HepG2 (cell line): Measurements from ENCODE around the gene CCDC85C.

Source experiments
- GABPB1 ChIP-seq: IDR thresholded peaks from 2 replicates; pipeline ENCODE4 v1.6.1; 2016; ENCODE audit warnings: mild to moderate bottlenecking, missing genetic modification reagents, moderate library complexity, missing compliant biosample characterization
- JUND ChIP-seq: sonication (generic); formaldehyde crosslinking; IDR thresholded peaks from 2 replicates; pipeline ENCODE4 v1.8.0; 2022; ENCODE audit warnings: mild to moderate bottlenecking, missing genetic modification reagents
- KDM5A ChIP-seq: fragments of 200-600 bp; sonication (generic); IDR thresholded peaks from 2 replicates; pipeline ENCODE4 v1.7.0; 2018; ENCODE audit warnings: antibody characterized with exemption, mild to moderate bottlenecking, low read length, borderline replicate concordance
- NFIC ChIP-seq: IDR thresholded peaks from 2 replicates; pipeline ENCODE4 v1.6.1; 2012; ENCODE audit warnings: mild to moderate bottlenecking, low read length, inconsistent platforms
- SIN3A ChIP-seq: IDR thresholded peaks from 2 replicates; pipeline ENCODE4 v1.6.1; 2011; ENCODE audit warnings: low read depth, mild to moderate bottlenecking, control low read depth, low read length, borderline replicate concordance
- SKI ChIP-seq: fragments of 450-650 bp; IDR thresholded peaks from one replicate; pipeline ENCODE4 v1.6.1; 2018; ENCODE audit warnings: mild to moderate bottlenecking; ENCODE audit not compliant: partially characterized antibody
- ZNF605 ChIP-seq: sonication (generic); formaldehyde crosslinking; IDR thresholded peaks from 2 replicates; pipeline ENCODE4 v1.8.0; 2022; ENCODE audit warnings: mild to moderate bottlenecking, missing genetic modification reagents
- ZNF782 ChIP-seq: sonication (generic); formaldehyde crosslinking; IDR thresholded peaks from 2 replicates; pipeline ENCODE4 v1.4.0; 2020; ENCODE audit warnings: missing genetic modification reagents, mild to moderate bottlenecking, borderline replicate concordance
- TF ChIP-seq, protein P1 (sequence below): sonication (generic); formaldehyde crosslinking; IDR thresholded peaks from 2 replicates; pipeline ENCODE4 v1.5.0; 2020; ENCODE audit warnings: mild to moderate bottlenecking, missing genetic modification reagents, borderline replicate concordance
- TF ChIP-seq, protein P2 (sequence below): sonication (generic); formaldehyde crosslinking; IDR thresholded peaks from 2 replicates; pipeline ENCODE4 v1.5.0; 2020; ENCODE audit warnings: mild to moderate bottlenecking, missing genetic modification reagents
- TF ChIP-seq, protein P3 (sequence below): sonication (generic); formaldehyde crosslinking; IDR thresholded peaks from 2 replicates; pipeline ENCODE4 v1.5.1; 2020; ENCODE audit warnings: missing genetic modification reagents, mild to moderate bottlenecking, borderline replicate concordance

GRCh38 chr14:99548871-99549515 lies 55.0 kb downstream of the CCDC85C start:
- TF ChIP-seq ZNF605 = no peak
- no peak for TF ChIP-seq GABPB1 (CRISPR knock-in tag)
- no peak for TF ChIP-seq SKI
- TF ChIP-seq ZNF782 (CRISPR knock-in tag) = no peak
- TF ChIP-seq JUND (CRISPR knock-in tag) = no peak
- TF ChIP-seq SIN3A = no peak
- no peak for TF ChIP-seq KDM5A
- TF ChIP-seq, protein P1, sequence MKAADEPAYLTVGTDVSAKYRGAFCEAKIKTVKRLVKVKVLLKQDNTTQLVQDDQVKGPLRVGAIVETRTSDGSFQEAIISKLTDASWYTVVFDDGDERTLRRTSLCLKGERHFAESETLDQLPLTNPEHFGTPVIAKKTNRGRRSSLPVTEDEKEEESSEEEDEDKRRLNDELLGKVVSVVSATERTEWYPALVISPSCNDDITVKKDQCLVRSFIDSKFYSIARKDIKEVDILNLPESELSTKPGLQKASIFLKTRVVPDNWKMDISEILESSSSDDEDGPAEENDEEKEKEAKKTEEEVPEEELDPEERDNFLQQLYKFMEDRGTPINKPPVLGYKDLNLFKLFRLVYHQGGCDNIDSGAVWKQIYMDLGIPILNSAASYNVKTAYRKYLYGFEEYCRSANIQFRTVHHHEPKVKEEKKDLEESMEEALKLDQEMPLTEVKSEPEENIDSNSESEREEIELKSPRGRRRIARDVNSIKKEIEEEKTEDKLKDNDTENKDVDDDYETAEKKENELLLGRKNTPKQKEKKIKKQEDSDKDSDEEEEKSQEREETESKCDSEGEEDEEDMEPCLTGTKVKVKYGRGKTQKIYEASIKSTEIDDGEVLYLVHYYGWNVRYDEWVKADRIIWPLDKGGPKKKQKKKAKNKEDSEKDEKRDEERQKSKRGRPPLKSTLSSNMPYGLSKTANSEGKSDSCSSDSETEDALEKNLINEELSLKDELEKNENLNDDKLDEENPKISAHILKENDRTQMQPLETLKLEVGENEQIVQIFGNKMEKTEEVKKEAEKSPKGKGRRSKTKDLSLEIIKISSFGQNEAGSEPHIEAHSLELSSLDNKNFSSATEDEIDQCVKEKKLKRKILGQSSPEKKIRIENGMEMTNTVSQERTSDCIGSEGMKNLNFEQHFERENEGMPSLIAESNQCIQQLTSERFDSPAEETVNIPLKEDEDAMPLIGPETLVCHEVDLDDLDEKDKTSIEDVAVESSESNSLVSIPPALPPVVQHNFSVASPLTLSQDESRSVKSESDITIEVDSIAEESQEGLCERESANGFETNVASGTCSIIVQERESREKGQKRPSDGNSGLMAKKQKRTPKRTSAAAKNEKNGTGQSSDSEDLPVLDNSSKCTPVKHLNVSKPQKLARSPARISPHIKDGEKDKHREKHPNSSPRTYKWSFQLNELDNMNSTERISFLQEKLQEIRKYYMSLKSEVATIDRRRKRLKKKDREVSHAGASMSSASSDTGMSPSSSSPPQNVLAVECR (CRISPR knock-in tag) = no peak
- TF ChIP-seq NFIC = no peak
- TF ChIP-seq, protein P2, sequence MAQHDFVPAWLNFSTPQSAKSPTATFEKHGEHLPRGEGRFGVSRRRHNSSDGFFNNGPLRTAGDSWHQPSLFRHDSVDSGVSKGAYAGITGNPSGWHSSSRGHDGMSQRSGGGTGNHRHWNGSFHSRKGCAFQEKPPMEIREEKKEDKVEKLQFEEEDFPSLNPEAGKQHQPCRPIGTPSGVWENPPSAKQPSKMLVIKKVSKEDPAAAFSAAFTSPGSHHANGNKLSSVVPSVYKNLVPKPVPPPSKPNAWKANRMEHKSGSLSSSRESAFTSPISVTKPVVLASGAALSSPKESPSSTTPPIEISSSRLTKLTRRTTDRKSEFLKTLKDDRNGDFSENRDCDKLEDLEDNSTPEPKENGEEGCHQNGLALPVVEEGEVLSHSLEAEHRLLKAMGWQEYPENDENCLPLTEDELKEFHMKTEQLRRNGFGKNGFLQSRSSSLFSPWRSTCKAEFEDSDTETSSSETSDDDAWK (CRISPR knock-in tag) = no peak
- TF ChIP-seq, protein P3, sequence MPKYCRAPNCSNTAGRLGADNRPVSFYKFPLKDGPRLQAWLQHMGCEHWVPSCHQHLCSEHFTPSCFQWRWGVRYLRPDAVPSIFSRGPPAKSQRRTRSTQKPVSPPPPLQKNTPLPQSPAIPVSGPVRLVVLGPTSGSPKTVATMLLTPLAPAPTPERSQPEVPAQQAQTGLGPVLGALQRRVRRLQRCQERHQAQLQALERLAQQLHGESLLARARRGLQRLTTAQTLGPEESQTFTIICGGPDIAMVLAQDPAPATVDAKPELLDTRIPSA (CRISPR knock-in tag) = no peak
